Common myeloid progenitor, CD34-positive (primary cell): ENCODE results near the gene MASP1.

ENCODE experiments used
- CTCF ChIA-PET: fragments of 350-600 bp; sonication (Branson Sonifier 250); formaldehyde crosslinking; loops from one replicate; lab custom pipeline; 2021; ENCODE audit warnings: antibody characterized with exemption; lab: Charles Lee
- POLR2A ChIA-PET: fragments of 350-600 bp; sonication (Branson Sonifier 250); formaldehyde crosslinking; loops from one replicate; lab custom pipeline; 2021; ENCODE audit warnings: antibody characterized with exemption; lab: Charles Lee
- DNase-seq, 3 donors: peaks; one replicate each; pipeline versions ENCODE4 v3.0.0 to v3.0.0-alpha.2; 2013
- H3K27ac ChIP-seq, 2 experiments: 1 replicate in 1 of 2; 2 replicates in 1 of 2; pipeline ENCODE4 v1.7.0; 2013; ENCODE audit warnings: inconsistent platforms in 2 of 2, low read length in 2 of 2, mild to moderate bottlenecking in 2 of 2, low read depth in 1 of 2, moderate library complexity in 1 of 2; ENCODE audit not compliant: severe bottlenecking in 2 of 2, insufficient read depth in 1 of 2, poor library complexity in 1 of 2
- H3K27me3 ChIP-seq, 5 experiments: replicated peaks in 2 of 5; 1 replicate in 3 of 5; 2 replicates in 2 of 5; pipeline versions ENCODE4 v1.6.1 to v1.7.0; 2013; ENCODE audit warnings: low read length in 4 of 5, mild to moderate bottlenecking in 2 of 5, moderate library complexity in 2 of 5, inconsistent platforms in 1 of 5; ENCODE audit not compliant: insufficient read depth in 5 of 5, control insufficient read depth in 4 of 5
- H3K36me3 ChIP-seq, 4 experiments: 1 replicate in 2 of 4; 2 replicates in 2 of 4; pipeline versions ENCODE4 v1.6.1 to v1.7.0; 2013; ENCODE audit warnings: low read length in 3 of 4, control low read depth in 1 of 4, mild to moderate bottlenecking in 1 of 4; ENCODE audit not compliant: control insufficient read depth in 4 of 4, insufficient read depth in 4 of 4
- H3K4me1 ChIP-seq, 4 experiments: 1 replicate in 3 of 4; 2 replicates in 1 of 4; pipeline versions ENCODE4 v1.6.1 to v1.7.1; 2013; ENCODE audit warnings: low read length in 3 of 4, mild to moderate bottlenecking in 3 of 4, control low read depth in 1 of 4, inconsistent platforms in 1 of 4, moderate library complexity in 1 of 4; ENCODE audit not compliant: control insufficient read depth in 4 of 4, insufficient read depth in 4 of 4; ENCODE audit errors: control extremely low read depth in 1 of 4
- H3K4me3 ChIP-seq, 7 experiments: 1 replicate in 4 of 7; 2 replicates in 3 of 7; pipeline versions ENCODE4 v1.5.1 to v1.7.0; 2013; ENCODE audit warnings: mild to moderate bottlenecking in 7 of 7, low read length in 6 of 7, moderate library complexity in 6 of 7, inconsistent platforms in 2 of 7, low read depth in 2 of 7, control low read depth in 1 of 7; ENCODE audit not compliant: insufficient read depth in 4 of 7, control insufficient read depth in 1 of 7; ENCODE audit errors: extremely low read depth in 1 of 7
- H3K9me3 ChIP-seq, 5 experiments: 1 replicate in 4 of 5; 2 replicates in 1 of 5; pipeline versions ENCODE4 v1.6.1 to v1.7.1; 2013; ENCODE audit warnings: low read length in 4 of 5, mild to moderate bottlenecking in 2 of 5, inconsistent platforms in 1 of 5, low read depth in 1 of 5, moderate library complexity in 1 of 5; ENCODE audit not compliant: control insufficient read depth in 4 of 5, insufficient read depth in 2 of 5; ENCODE audit errors: control extremely low read depth in 1 of 5
- WGBS: methylation state at CpG from one replicate; pipeline ENCODE4 v1.1.5; 2013; ENCODE audit not compliant: insufficient coverage; 5-methylcytosine and 5-hydroxymethylcytosine counted together

Gene MASP1

DNA sequence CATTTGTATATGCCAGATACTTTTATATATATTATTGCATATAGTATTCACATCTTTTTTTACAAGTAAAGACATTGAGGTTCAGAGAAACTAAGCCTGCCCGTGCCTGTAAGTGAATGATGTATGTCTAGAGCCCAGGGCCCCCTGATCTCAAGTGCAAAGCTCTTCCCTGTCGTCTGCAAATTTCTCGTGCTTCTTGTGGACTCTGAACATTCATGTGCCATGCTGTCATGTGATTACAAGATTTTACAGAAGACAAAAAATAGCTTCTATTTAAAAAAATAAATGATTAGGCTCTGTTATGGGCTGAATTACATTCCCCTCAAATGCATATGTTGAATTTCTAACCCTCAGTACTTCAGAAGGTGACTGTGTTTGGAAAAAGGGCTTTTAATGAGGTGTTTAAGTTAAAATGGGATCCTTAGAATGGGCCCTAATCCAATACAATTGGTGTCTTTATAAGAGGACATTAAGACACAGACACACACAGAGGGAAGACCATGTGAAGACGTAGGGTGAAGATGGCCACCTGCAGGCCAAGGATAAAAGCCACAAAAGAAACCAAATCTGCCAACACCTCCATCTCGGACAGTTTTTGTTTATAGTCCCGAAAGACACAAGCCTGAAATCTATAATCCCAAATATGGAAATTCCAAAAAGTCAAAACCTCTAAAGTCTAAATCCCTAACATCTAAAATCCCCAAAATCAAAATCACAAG, 3.9 kb upstream of the MASP1 start:
- Histone ChIP-seq H3K4me3 (no peak overlapping the region), H3K27me3 (peaks cover 0 to 9% (median 5%) of the 10 kb centered on the region in 5 experiments), H3K36me3 (no peaks in the 10 kb centered on the region), H3K27ac (no peak overlapping the region), H3K9me3 (peaks cover 0 to 2% (median 0%) of the 10 kb centered on the region in 5 experiments), H3K4me1 (peaks cover 0 to 4% (median 0%) of the 10 kb centered on the region in 4 experiments)
- DNase-seq: peak in 2 of 3 donors; percentile 9
- WGBS: 100% methylated on average over 1 of the region's 6 CpGs
- POLR2A ChIA-PET: no interaction called here
- CTCF ChIA-PET: interaction anchor here (0.6 to 1.6 kb wide), 7 partner anchors 11 to 77 kb away, joined by 3 to 8 read pairs (median 5); no protein-coding TSS in a partner anchor

DNA sequence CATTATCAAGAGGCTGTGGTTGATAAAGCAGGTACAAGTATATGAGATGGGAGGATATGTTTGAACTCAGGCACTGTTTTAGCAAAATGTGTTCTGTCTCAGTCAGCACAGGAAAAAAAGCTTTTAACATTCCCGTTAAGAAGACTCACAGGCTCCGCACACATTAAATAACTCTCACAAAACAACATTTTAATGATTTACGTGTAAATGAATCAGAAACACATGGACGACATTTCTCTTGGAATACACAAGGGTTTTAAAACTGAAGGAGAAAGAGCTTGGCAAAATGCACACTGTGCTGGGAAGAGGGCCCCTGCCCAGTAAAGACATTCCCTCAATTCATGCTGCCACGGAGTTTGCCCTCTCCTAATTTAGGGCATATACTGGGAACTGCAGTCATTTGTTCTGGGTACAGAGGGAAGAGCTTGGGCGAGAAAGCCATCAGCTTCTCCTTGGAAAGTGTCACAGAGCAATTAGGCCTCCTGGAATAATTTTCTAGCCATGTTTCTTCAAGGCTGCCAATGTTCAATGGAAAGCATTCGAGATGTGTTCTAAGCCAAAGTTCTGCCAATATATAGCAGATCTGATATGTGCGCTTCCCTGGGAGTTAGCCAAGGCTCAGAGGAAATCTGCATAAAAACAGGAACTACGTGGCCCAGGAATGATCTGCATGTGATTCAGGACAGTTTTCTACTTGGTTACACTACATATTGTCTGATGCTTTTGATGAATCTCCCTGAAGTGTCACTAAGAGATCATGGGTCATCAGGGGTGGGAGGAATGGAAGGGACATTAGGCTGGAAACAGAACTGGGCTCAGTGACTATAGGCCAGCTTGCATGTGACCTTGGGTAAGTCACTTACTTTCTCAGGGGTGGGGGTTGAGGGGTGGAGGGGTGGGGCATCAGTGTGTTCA, 2.2 kb upstream of the MASP1 start:
- peaks cover 0 to 14% (median 5%) of the 10 kb centered on the region in 5 experiments for H3K27me3 ChIP-seq
- POLR2A ChIA-PET: no interaction called here
- H3K9me3 ChIP-seq: peaks cover 0 to 2% (median 0%) of the 10 kb centered on the region in 5 experiments
- H3K4me1 ChIP-seq: peaks cover 0 to 4% (median 0%) of the 10 kb centered on the region in 4 experiments
- no peak overlapping the region for H3K4me3 ChIP-seq
- no peak for DNase-seq
- H3K36me3 ChIP-seq: no peaks in the 10 kb centered on the region
- 81% methylated on average over 6 of the region's 9 CpGs for WGBS
- H3K27ac ChIP-seq: no peak overlapping the region
- CTCF ChIA-PET: interaction anchor here (1.2 to 1.6 kb wide), 3 partner anchors 19 to 26 kb away, joined by 3 to 8 read pairs (median 5); no protein-coding TSS in a partner anchor

DNA sequence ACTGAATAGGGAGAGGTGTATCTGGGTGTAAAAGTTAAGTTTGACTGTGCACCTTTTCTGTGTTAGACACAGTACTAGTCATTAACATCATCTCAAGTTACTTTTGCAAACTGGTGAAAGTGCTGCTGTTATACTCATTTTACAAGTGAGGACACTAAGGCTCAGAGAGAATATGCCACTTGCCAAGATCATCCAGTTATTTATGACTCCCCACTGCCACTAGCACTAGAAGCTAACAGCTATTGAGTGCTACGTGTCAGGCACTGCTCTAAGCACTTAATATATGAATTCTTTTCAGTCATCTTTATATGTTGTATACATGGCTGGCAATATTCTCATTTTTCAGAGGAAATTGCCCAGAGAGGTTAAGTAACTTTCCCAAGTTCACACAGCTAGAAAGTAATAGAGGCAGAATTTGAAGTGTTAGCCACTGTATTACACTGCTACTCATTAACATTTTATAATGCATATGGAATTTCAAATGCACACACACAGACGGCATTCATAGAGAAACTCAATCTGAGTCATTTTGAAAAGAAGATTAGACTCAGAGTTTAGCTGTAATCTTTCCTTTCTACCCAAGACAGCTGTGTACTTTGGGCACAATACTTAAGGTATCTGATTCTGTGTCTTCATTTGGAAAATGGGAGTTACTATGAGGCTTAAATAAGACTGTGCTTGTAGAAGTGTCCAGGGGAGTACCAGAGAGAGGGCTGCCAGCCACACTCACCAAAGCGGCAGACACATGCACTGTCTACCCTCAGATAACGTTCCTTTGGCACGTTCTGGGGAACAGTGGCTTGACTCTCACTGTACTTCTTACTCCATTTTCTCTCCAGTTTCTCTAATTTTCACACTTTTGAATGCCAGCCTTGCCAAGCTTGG, 1.3 kb upstream of the MASP1 start:
- ChIA-PET CTCF (no interaction called here), POLR2A (no interaction called here)
- peaks cover 0 to 14% (median 5%) of the 10 kb centered on the region in 5 experiments for H3K27me3 ChIP-seq
- peaks cover 0 to 4% (median 0%) of the 10 kb centered on the region in 4 experiments for H3K4me1 ChIP-seq
- no peak overlapping the region for H3K27ac ChIP-seq
- 96% methylated on average over 4 of the region's 5 CpGs for WGBS
- no peaks in the 10 kb centered on the region for H3K36me3 ChIP-seq
- no peak for DNase-seq
- H3K9me3 ChIP-seq: no peaks in the 10 kb centered on the region
- no peak overlapping the region for H3K4me3 ChIP-seq

DNA sequence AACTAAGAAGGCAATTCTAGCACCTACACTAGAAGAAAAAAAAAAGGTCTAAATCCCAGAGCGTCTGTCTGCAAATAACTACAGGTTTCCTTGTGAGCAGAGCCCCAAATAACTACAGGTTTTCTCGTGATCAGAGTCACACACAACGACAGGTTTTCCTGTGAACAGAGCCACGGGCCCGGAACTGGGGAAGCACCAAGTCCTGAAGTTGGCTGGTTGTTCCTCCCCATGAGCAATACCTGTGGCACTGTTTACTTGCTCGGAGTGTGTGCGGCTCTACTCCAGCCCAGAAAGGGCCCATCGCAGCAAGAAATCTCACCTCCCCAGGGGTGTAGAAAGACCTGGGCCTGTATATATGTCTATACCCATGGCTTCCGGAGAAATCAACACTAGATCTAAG, 644 bp upstream of the MASP1 start:
- Histone ChIP-seq H3K4me1 (peaks cover 0 to 4% (median 0%) of the 10 kb centered on the region in 4 experiments), H3K9me3 (no peaks in the 10 kb centered on the region), H3K27ac (no peak overlapping the region), H3K36me3 (no peaks in the 10 kb centered on the region), H3K27me3 (peaks cover 0 to 14% (median 5%) of the 10 kb centered on the region in 5 experiments), H3K4me3 (no peak overlapping the region)
- 85% methylated on average over 4 of the region's 9 CpGs for WGBS
- no peak for DNase-seq
- POLR2A ChIA-PET: no interaction called here
- CTCF ChIA-PET: no interaction called here

DNA sequence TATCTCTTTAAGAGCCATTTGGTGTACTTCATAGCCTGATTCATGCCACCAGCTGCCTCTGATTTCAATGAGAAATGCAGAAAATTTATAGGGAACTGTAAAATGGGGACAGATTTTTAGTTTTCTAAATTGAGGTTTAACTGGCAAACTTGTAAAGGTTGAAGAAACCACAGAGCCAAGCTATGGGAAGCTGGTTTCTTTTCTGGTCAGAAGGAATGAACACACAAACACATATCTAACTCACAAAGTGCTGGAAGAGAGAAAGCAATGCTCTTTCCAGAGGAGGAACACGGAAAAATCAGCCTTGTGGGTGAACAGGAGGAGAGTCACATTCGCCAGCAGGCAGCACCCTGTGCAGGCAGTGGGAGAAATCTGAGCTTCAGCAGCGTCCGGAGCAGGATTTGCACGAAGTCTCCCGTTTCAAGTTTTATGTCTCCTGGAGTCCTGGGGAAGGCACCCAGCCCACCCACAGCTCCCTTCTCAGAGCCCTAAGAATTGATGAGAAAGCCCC, 481 bp downstream of the MASP1 start:
- DNase-seq: no peak
- WGBS: 46% methylated on average over 6 of the region's 6 CpGs
- Histone ChIP-seq H3K4me3 (no peak overlapping the region), H3K4me1 (peaks cover 0 to 4% (median 0%) of the 10 kb centered on the region in 4 experiments), H3K36me3 (no peaks in the 10 kb centered on the region), H3K27ac (no peak overlapping the region), H3K9me3 (no peaks in the 10 kb centered on the region), H3K27me3 (peaks cover 0 to 14% (median 5%) of the 10 kb centered on the region in 5 experiments)
- POLR2A ChIA-PET: no interaction called here
- CTCF ChIA-PET: no interaction called here

DNA sequence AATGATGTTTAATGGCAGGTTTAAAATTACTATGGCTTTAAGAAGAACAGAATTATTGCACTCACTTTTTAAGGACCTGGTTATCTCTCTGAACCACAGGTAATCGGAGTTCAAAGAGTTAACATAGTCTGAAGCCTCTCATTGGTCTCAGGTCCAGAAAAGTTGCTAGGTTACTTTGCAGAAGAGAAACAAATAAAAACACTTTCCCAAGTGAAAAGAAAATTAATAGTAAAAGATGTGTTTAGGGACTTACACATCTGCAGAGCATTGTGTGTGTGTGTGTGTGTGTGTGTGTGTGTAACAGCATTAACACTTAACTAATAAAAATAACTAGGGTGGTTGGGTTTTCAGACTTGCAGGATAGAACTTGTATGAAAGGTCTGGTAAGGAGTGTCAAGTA, 1.0 kb downstream of the MASP1 start:
- H3K9me3 ChIP-seq: no peaks in the 10 kb centered on the region
- peaks cover 0 to 4% (median 0%) of the 10 kb centered on the region in 4 experiments for H3K4me1 ChIP-seq
- CTCF ChIA-PET: no interaction called here
- DNase-seq: no peak
- WGBS: no CpG with 5 or more reads among the region's 1 CpG
- no peak overlapping the region for H3K27ac ChIP-seq
- no peaks in the 10 kb centered on the region for H3K36me3 ChIP-seq
- H3K27me3 ChIP-seq: peaks cover 0 to 14% (median 5%) of the 10 kb centered on the region in 5 experiments
- no peak overlapping the region for H3K4me3 ChIP-seq
- POLR2A ChIA-PET: no interaction called here
